T-helper 17 cell (primary cell): ENCODE results near the gene TGFBI. TPM values are rescaled to one million over a fixed set of nuclear protein-coding genes. Genes with fewer than 3 reads are reported as not detected.

Experiments used
- ATAC-seq: fragments of 150-1000 bp; cut with Tn5 transposase; 2 replicates; pipeline ENCODE4 v1.10.0; 2021; ENCODE audit warnings: mild to moderate bottlenecking, moderate library complexity
- DNase-seq, 3 donors: peaks; one replicate each; pipeline versions ENCODE4 v3.0.0 to v3.0.0-alpha.2; 2020 to 2021
- H3K9me3 ChIP-seq: one replicate; pipeline ENCODE4 v1.7.0; 2013; ENCODE audit warnings: low read length, mild to moderate bottlenecking; ENCODE audit not compliant: control insufficient read depth, poor library complexity, severe bottlenecking
- H3K27ac Mint-ChIP-seq: one replicate; pipeline ENCODE4 v1.8.0; 2022; ENCODE audit warnings: mild to moderate bottlenecking, moderate library complexity, mixed read lengths
- H3K27me3 Mint-ChIP-seq: one replicate; pipeline ENCODE4 v1.8.0; 2022; ENCODE audit warnings: mixed read lengths
- H3K36me3 Mint-ChIP-seq: one replicate; pipeline ENCODE4 v1.8.0; 2022; ENCODE audit warnings: low read depth, mixed read lengths
- H3K4me1 Mint-ChIP-seq: one replicate; pipeline ENCODE4 v1.8.0; 2022; ENCODE audit warnings: mild to moderate bottlenecking, mixed read lengths
- H3K4me3 Mint-ChIP-seq: one replicate; pipeline ENCODE4 v1.8.0; 2022; ENCODE audit warnings: mild to moderate bottlenecking, moderate library complexity, mixed read lengths
- total RNA-seq, 4 donors: library from RNA in 2 of 4; stranded (reverse) in 2 of 4; gene quantifications; one replicate each; pipeline ENCODE4 v1.2.3 and lab custom pipeline; 2022 to 2026

TGFBI gene
- total RNA-seq, 2 donors from 2014 or later: 6.6 to 8.6 TPM

GRCh38 chr5:135993880-135994636, 34.7 kb upstream of the TGFBI start:
- peaks cover 3% of the 10 kb centered on the region for H3K36me3 Mint-ChIP-seq

GRCh38 chr5:135995976-135996375, 32.8 kb upstream of the TGFBI start:
- Mint-ChIP-seq H3K27ac (no peak overlapping the region), H3K4me3 (no peak overlapping the region), H3K27me3 (peaks cover 30% of the 10 kb centered on the region), H3K36me3 (peaks cover 5% of the 10 kb centered on the region), H3K4me1 (no peaks in the 10 kb centered on the region)
- ATAC-seq (no peak), DNase-seq (no peak)
- H3K9me3 ChIP-seq: no peaks in the 10 kb centered on the region

More at GRCh38 chr5:135993880-135994636, 34.7 kb upstream of the TGFBI start:
- no peak overlapping the region for H3K27ac Mint-ChIP-seq
- H3K27me3 Mint-ChIP-seq: peaks cover 38% of the 10 kb centered on the region
- H3K9me3 ChIP-seq: no peaks in the 10 kb centered on the region
- H3K4me3 Mint-ChIP-seq: no peak overlapping the region
- DNase-seq (no peak), ATAC-seq (no peak)
- no peaks in the 10 kb centered on the region for H3K4me1 Mint-ChIP-seq

- H3K4me1 Mint-ChIP-seq: no peaks in the 10 kb centered on the region
- H3K4me3 Mint-ChIP-seq: no peak overlapping the region
- ATAC-seq: no peak
- DNase-seq: no peak
- peaks cover 5% of the 10 kb centered on the region for H3K36me3 Mint-ChIP-seq
- no peaks in the 10 kb centered on the region for H3K9me3 ChIP-seq
- no peak overlapping the region for H3K27ac Mint-ChIP-seq
- H3K27me3 Mint-ChIP-seq: peaks cover 30% of the 10 kb centered on the region
Observed at GRCh38 chr5:135996611-135997010, 32.2 kb upstream of the TGFBI start.

GRCh38 chr5:135997673-135998335, 31.0 kb upstream of the TGFBI start:
- no peaks in the 10 kb centered on the region for H3K9me3 ChIP-seq
- Mint-ChIP-seq H3K4me3 (no peak overlapping the region), H3K4me1 (no peaks in the 10 kb centered on the region), H3K36me3 (peaks cover 5% of the 10 kb centered on the region), H3K27ac (no peak overlapping the region), H3K27me3 (peaks cover 30% of the 10 kb centered on the region)
- DNase-seq (no peak), ATAC-seq (no peak)

GRCh38 chr5:135998889-135999288, 29.9 kb upstream of the TGFBI start:
- ATAC-seq (no peak), DNase-seq (no peak)
- H3K4me3 Mint-ChIP-seq: no peak overlapping the region
- no peak overlapping the region for H3K27ac Mint-ChIP-seq
- no peaks in the 10 kb centered on the region for H3K4me1 Mint-ChIP-seq
- no peaks in the 10 kb centered on the region for H3K9me3 ChIP-seq
- peaks cover 5% of the 10 kb centered on the region for H3K36me3 Mint-ChIP-seq
- peaks cover 30% of the 10 kb centered on the region for H3K27me3 Mint-ChIP-seq

- Mint-ChIP-seq H3K36me3 (peaks cover 5% of the 10 kb centered on the region), H3K4me3 (no peak overlapping the region), H3K27ac (no peak overlapping the region), H3K4me1 (no peaks in the 10 kb centered on the region), H3K27me3 (peaks cover 30% of the 10 kb centered on the region)
- DNase-seq: no peak
- ATAC-seq: peak; percentile 30
- H3K9me3 ChIP-seq: no peaks in the 10 kb centered on the region
Observed at GRCh38 chr5:135999406-136000139, 29.2 kb upstream of the TGFBI start.

GRCh38 chr5:136000147-136000546, 28.6 kb upstream of the TGFBI start:
- Mint-ChIP-seq H3K4me1 (no peaks in the 10 kb centered on the region), H3K27ac (no peak overlapping the region), H3K27me3 (peaks cover 30% of the 10 kb centered on the region), H3K4me3 (no peak overlapping the region), H3K36me3 (peaks cover 5% of the 10 kb centered on the region)
- DNase-seq: no peak
- ATAC-seq: no peak
- H3K9me3 ChIP-seq: no peaks in the 10 kb centered on the region

- DNase-seq: no peak
- H3K36me3 Mint-ChIP-seq: peaks cover 5% of the 10 kb centered on the region
Observed at GRCh38 chr5:136000932-136001331, 27.9 kb upstream of the TGFBI start.

GRCh38 chr5:136001466-136001981, 27.3 kb upstream of the TGFBI start:
- no peaks in the 10 kb centered on the region for H3K9me3 ChIP-seq
- ATAC-seq (no peak), DNase-seq (no peak)
- Mint-ChIP-seq H3K4me1 (no peaks in the 10 kb centered on the region), H3K4me3 (no peak overlapping the region), H3K27ac (no peak overlapping the region), H3K36me3 (peaks cover 5% of the 10 kb centered on the region), H3K27me3 (peaks cover 29% of the 10 kb centered on the region)

More at GRCh38 chr5:136000932-136001331, 27.9 kb upstream of the TGFBI start:
- H3K4me3 Mint-ChIP-seq: no peak overlapping the region
- no peaks in the 10 kb centered on the region for H3K9me3 ChIP-seq
- peaks cover 30% of the 10 kb centered on the region for H3K27me3 Mint-ChIP-seq
- H3K27ac Mint-ChIP-seq: no peak overlapping the region
- ATAC-seq: no peak
- H3K4me1 Mint-ChIP-seq: no peaks in the 10 kb centered on the region

GRCh38 chr5:136004436-136004835, 24.4 kb upstream of the TGFBI start:
- H3K4me3 Mint-ChIP-seq: no peak overlapping the region
- no peaks in the 10 kb centered on the region for H3K9me3 ChIP-seq
- H3K27ac Mint-ChIP-seq: no peak overlapping the region
- ATAC-seq (no peak), DNase-seq (no peak)
- H3K36me3 Mint-ChIP-seq: peaks cover 2% of the 10 kb centered on the region
- no peaks in the 10 kb centered on the region for H3K4me1 Mint-ChIP-seq
- peaks cover 21% of the 10 kb centered on the region for H3K27me3 Mint-ChIP-seq

- Mint-ChIP-seq H3K27me3 (peaks cover 16% of the 10 kb centered on the region), H3K36me3 (peaks cover 2% of the 10 kb centered on the region), H3K4me3 (no peak overlapping the region), H3K4me1 (no peaks in the 10 kb centered on the region), H3K27ac (no peak overlapping the region)
- ATAC-seq (no peak), DNase-seq (no peak)
- no peaks in the 10 kb centered on the region for H3K9me3 ChIP-seq
Observed at GRCh38 chr5:136005476-136005875, 23.3 kb upstream of the TGFBI start.

GRCh38 chr5:136006164-136006563, 22.6 kb upstream of the TGFBI start:
- Mint-ChIP-seq H3K4me1 (no peaks in the 10 kb centered on the region), H3K27ac (no peak overlapping the region), H3K27me3 (peaks cover 12% of the 10 kb centered on the region), H3K36me3 (no peaks in the 10 kb centered on the region), H3K4me3 (no peak overlapping the region)
- H3K9me3 ChIP-seq: no peaks in the 10 kb centered on the region
- ATAC-seq: no peak
- DNase-seq: no peak

- ATAC-seq (no peak), DNase-seq (no peak)
- H3K9me3 ChIP-seq: no peaks in the 10 kb centered on the region
- Mint-ChIP-seq H3K27ac (no peak overlapping the region), H3K4me1 (peaks cover 4% of the 10 kb centered on the region), H3K4me3 (no peak overlapping the region), H3K36me3 (no peaks in the 10 kb centered on the region), H3K27me3 (peaks cover 15% of the 10 kb centered on the region)
Observed at GRCh38 chr5:136006761-136007251, 22.0 kb upstream of the TGFBI start.
